GM13976 (cell line): ENCODE data around the gene THADA.

Experiments used
- DNase-seq: peaks from one replicate; pipeline ENCODE4 v3.0.0; 2012; ENCODE audit warnings: low spot score
- in situ Hi-C: fragments of 300-500 bp; cut with MboI; formaldehyde crosslinking; loops from one replicate; pipeline ENCODE4 v1.12.0; 2022; ENCODE audit warnings: low sequenced_read_pairs, mixed read lengths, inconsistent platforms; ENCODE audit not compliant: unreplicated experiment
- TF ChIP-seq, protein P1 (sequence below): IDR thresholded peaks from 2 replicates; pipeline ENCODE4 v1.5.1; 2012; ENCODE audit warnings: borderline replicate concordance, mild to moderate bottlenecking; ENCODE audit not compliant: insufficient read depth; ENCODE audit errors: extremely low read depth, missing control alignments, control extremely low read depth

Gene THADA

DNA sequence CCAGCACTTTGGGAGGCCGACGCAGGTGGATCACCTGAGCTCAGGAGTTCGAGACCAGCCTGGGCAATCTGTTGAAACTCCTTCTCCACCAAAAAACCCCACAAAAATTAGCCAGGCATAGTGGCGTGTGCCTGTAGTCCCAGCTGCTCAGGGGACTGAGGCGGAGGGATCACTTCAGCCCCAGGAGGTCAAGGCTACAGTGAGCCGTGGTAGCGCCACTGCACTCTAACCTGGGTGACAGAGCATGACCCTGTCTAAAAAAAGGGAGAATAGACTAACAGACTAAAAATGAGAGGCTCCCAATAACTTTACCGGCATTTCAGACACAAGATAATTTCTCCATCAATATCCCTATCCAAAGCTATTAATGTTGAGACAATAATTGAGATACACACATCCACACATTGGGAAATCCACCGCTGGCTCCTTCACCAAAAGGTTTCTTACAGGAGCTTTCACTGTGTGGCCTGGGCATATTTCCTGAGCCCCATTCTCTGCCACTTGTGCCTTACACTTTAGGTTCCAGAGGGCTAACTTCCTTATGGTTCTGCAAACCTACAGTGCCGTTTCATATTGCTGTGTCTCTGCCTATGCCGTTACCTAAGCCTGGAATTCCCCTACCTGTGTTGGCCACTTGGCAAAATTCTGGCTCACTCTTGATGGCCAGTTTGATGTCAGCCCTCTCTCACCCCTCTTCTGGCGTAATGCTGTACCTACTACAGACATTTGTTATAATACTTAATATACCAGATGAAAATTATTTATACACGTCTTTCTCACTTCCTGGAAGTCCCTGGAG, 253.7 kb downstream of the THADA start:
- TF ChIP-seq, protein P1, sequence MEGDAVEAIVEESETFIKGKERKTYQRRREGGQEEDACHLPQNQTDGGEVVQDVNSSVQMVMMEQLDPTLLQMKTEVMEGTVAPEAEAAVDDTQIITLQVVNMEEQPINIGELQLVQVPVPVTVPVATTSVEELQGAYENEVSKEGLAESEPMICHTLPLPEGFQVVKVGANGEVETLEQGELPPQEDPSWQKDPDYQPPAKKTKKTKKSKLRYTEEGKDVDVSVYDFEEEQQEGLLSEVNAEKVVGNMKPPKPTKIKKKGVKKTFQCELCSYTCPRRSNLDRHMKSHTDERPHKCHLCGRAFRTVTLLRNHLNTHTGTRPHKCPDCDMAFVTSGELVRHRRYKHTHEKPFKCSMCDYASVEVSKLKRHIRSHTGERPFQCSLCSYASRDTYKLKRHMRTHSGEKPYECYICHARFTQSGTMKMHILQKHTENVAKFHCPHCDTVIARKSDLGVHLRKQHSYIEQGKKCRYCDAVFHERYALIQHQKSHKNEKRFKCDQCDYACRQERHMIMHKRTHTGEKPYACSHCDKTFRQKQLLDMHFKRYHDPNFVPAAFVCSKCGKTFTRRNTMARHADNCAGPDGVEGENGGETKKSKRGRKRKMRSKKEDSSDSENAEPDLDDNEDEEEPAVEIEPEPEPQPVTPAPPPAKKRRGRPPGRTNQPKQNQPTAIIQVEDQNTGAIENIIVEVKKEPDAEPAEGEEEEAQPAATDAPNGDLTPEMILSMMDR = no peak
- in situ Hi-C loops = no loop called here

DNA sequence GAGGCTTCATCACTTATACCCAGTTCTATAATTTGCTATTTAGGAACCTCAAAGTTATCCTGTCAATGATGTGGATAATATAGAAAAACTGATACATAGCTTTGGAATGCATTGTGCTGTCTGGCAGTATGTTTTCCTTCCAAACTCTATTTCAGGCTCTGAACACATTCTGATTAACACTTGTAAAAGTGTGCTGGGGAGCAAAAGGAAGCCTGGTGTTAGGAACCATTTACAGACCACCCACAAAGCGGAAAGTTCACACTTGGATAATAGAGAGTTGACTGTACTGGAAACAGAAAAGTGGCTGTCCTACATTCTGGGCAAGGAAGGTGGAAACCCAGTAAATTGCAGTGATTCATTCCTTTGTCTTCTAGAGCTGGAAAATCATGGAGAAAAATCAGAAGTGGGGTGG, 254.9 kb downstream of the THADA start:
- in situ Hi-C loops = no loop called here
- TF ChIP-seq, protein P1 = no peak
- no peak for DNase-seq

More for the DNA sequence above, 253.7 kb downstream of the THADA start:
- DNase-seq = no peak

- no peak for DNase-seq
- in situ Hi-C loops = no loop called here
- TF ChIP-seq, protein P1 = no peak
Observed at GRCh38 chr2:43340066-43340465, 255.8 kb downstream of the THADA start.

DNA sequence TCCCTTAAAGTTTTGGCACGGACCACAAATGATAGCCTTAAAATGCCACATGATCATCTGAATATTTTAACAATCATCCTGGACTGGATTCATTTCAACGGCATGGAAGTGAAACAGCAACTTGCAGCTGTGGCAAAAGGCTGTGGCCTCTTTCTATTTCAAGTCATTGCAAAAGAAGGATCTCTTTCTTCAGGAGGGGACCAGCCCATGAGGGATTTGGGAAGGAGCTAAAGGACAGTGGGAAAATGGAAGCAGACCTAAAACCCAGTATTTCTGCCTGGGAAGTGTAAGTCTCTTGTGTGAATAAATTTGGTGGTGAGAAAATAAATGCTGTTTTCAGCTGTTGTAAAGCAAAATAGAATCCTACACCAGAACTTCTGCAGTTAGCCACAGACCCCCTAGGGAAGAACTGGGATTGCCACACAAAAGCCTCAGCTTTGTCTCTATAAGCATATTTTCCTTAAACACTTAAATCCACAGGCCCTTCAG, 262.1 kb downstream of the THADA start:
- no peak for DNase-seq
- in situ Hi-C loops = no loop called here
- TF ChIP-seq, protein P1 = no peak

DNA sequence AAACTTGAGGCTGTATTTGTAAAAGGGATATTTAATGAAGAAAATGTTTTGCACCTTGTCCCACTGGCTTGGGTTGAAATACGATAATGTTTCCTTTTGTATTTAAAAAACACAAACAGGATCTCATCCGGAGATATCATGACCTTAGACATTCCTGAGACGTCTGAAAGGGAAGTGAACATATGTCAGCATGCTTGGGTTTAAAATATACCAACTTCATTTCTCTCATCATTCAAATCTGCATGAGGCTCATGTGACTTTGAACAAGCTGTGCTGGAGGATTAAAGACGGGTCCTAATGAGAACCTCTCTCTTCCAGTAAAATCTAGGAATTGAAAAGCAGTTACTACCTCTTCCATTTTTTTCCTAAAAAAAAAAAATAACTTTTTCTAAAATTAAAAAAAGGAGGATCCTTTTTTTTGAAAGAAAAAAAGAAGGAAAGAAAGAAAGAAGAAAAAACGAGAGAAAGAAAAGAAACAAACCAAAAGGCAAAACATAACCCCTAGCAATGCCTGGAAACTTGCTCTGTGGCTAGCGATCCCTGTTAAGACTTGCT, 262.7 kb downstream of the THADA start:
- TF ChIP-seq, protein P1 = no peak
- DNase-seq = no peak
- in situ Hi-C loops = no loop called here

DNA sequence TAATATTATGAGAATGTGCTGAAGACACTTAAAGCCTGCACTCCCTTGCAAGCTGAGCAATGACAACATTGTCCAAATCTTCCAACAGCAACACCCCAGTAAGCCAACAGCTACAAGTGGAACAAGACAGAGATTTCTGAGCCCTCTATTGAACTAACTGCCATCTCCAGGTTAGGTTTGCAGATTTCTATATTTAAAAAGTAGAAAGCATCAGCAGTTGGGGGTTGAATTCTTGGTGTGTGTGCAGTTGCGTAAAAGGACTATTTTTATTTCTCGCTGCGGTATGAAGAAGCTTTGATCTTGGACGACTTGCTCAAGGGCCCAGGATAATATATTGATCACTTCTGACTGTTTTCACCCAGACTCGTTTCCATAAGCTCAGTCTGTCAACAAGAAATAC, 263.2 kb downstream of the THADA start:
- DNase-seq = no peak
- in situ Hi-C loops = no loop called here
- TF ChIP-seq, protein P1 = no peak
